KMS-11 (cell line): Measurements from ENCODE around the gene TDG.

Experiments used
- H2AFZ ChIP-seq: fragments of 200-600 bp; sonication (generic); 2 replicates; pipeline ENCODE4 v1.6.1; 2016; ENCODE audit warnings: antibody characterized with exemption, mixed run types, low read depth
- H3K27ac ChIP-seq: fragments of 200-600 bp; sonication (generic); 2 replicates; pipeline ENCODE4 v1.6.1; 2016; ENCODE audit warnings: mild to moderate bottlenecking, mixed run types
- H3K27me3 ChIP-seq: fragments of 200-600 bp; sonication (generic); 2 replicates; pipeline ENCODE4 v1.6.1; 2017; ENCODE audit warnings: mild to moderate bottlenecking, low read depth, mixed run types, moderate library complexity; ENCODE audit not compliant: insufficient read depth
- H3K36me3 ChIP-seq: fragments of 200-600 bp; sonication (generic); 2 replicates; pipeline ENCODE4 v1.6.1; 2017; ENCODE audit warnings: mild to moderate bottlenecking, mixed run types; ENCODE audit not compliant: insufficient read depth
- H3K4me1 ChIP-seq: fragments of 200-600 bp; sonication (generic); 2 replicates; pipeline ENCODE4 v1.6.1; 2016; ENCODE audit warnings: mild to moderate bottlenecking, low read depth, mixed run types; ENCODE audit not compliant: poor library complexity, severe bottlenecking
- H3K4me2 ChIP-seq: fragments of 200-600 bp; sonication (generic); 2 replicates; pipeline ENCODE4 v1.7.0; 2016; ENCODE audit warnings: mild to moderate bottlenecking, mixed run types
- H3K4me3 ChIP-seq: fragments of 200-600 bp; sonication (generic); IDR thresholded peaks from 2 replicates; pipeline ENCODE4 v1.6.1; 2017; ENCODE audit warnings: low read depth, low read length, mixed read lengths; ENCODE audit not compliant: insufficient read depth
- H3K79me2 ChIP-seq: fragments of 200-600 bp; sonication (generic); 2 replicates; pipeline ENCODE4 v1.6.1; 2016; ENCODE audit warnings: low read depth, mixed run types; ENCODE audit not compliant: insufficient read depth
- H3K9ac ChIP-seq: fragments of 200-600 bp; sonication (generic); 2 replicates; pipeline ENCODE4 v1.6.1; 2016; ENCODE audit warnings: mild to moderate bottlenecking, mixed run types
- H4K20me1 ChIP-seq: fragments of 200-600 bp; sonication (generic); 2 replicates; pipeline ENCODE4 v1.6.1; 2016; ENCODE audit warnings: mild to moderate bottlenecking, mixed run types; ENCODE audit not compliant: insufficient read depth
- CTCF ChIP-seq: fragments of 200-600 bp; sonication (generic); conservative IDR thresholded peaks from 2 replicates; pipeline ENCODE4 v1.6.1; 2017; ENCODE audit warnings: low read depth, mild to moderate bottlenecking, antibody characterized with exemption, low read length, moderate library complexity, mixed read lengths

Gene TDG

GRCh38 chr12:104022786-104023185 is 57.1 kb downstream of the TDG start:
- no peaks in the 10 kb centered on the region for H3K79me2 ChIP-seq
- H2AFZ ChIP-seq: no peak overlapping the region
- no peaks in the 10 kb centered on the region for H4K20me1 ChIP-seq
- TF ChIP-seq CTCF: no peak
- H3K36me3 ChIP-seq: no peaks in the 10 kb centered on the region
- H3K27ac ChIP-seq: no peak overlapping the region
- H3K27me3 ChIP-seq: no peaks in the 10 kb centered on the region
- H3K9ac ChIP-seq: no peak overlapping the region
- H3K4me3 ChIP-seq: no peak overlapping the region
- no peaks in the 10 kb centered on the region for H3K4me1 ChIP-seq
- H3K4me2 ChIP-seq: no peak overlapping the region

GRCh38 chr12:104023710-104024109 is 58.0 kb downstream of the TDG start:
- H2AFZ ChIP-seq: no peak overlapping the region
- no peak overlapping the region for H3K9ac ChIP-seq
- H3K27me3 ChIP-seq: no peaks in the 10 kb centered on the region
- no peaks in the 10 kb centered on the region for H3K79me2 ChIP-seq
- no peaks in the 10 kb centered on the region for H3K36me3 ChIP-seq
- no peaks in the 10 kb centered on the region for H3K4me1 ChIP-seq
- no peak overlapping the region for H3K27ac ChIP-seq
- H3K4me2 ChIP-seq: no peak overlapping the region
- no peak for TF ChIP-seq CTCF
- no peaks in the 10 kb centered on the region for H4K20me1 ChIP-seq
- H3K4me3 ChIP-seq: no peak overlapping the region

GRCh38 chr12:104024348-104024747 is 58.7 kb downstream of the TDG start:
- no peak for TF ChIP-seq CTCF
- Histone ChIP-seq H3K27me3 (no peaks in the 10 kb centered on the region), H3K79me2 (no peaks in the 10 kb centered on the region), H4K20me1 (no peaks in the 10 kb centered on the region), H3K27ac (no peak overlapping the region), H3K4me1 (no peaks in the 10 kb centered on the region), H3K4me3 (no peak overlapping the region), H2AFZ (no peak overlapping the region), H3K4me2 (no peak overlapping the region), H3K9ac (no peak overlapping the region), H3K36me3 (no peaks in the 10 kb centered on the region)

GRCh38 chr12:104025771-104026170 is 60.1 kb downstream of the TDG start:
- H3K4me2 ChIP-seq: no peak overlapping the region
- no peak overlapping the region for H3K9ac ChIP-seq
- H2AFZ ChIP-seq: no peak overlapping the region
- H3K27ac ChIP-seq: no peak overlapping the region
- no peaks in the 10 kb centered on the region for H3K4me1 ChIP-seq
- no peaks in the 10 kb centered on the region for H3K27me3 ChIP-seq
- no peak overlapping the region for H3K4me3 ChIP-seq
- no peak for TF ChIP-seq CTCF
- no peaks in the 10 kb centered on the region for H3K79me2 ChIP-seq
- H3K36me3 ChIP-seq: no peaks in the 10 kb centered on the region
- no peaks in the 10 kb centered on the region for H4K20me1 ChIP-seq
